ENCODE results near the gene COL4A2. TPM values are rescaled to one million over a fixed set of nuclear protein-coding genes. Genes with fewer than 3 reads are reported as not detected.
A peak's percentile ranks its signal among the peaks of the same experiment; 100 is the strongest.

COL4A2 gene
- total RNA-seq, 1 donor from 2014 or later, result 159 TPM

DNA sequence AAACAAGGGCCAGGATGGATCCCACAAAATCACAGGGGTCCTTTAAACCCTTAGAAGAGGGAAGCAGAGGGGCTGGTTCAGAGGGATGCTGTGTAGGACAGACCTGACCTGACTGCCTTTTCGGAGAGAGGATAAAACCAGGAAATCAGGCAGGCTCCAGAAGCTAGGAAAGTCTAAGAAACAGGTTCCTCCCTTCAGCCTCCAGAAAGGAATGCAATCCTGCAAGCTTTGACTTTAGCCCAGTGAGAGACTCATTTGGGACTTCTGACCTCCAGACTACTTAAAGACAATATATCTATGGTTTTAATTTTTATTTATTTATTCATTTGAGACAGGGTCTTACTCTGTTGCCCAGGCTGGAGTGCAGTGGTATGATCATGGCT lies 249.1 kb downstream of the COL4A2 start:
- DNase-seq (ENCODE audit: low read depth, low spot score), result no peak
- H3K4me1 Mint-ChIP-seq, result peaks cover 10% of the 10 kb centered on the region
- H3K4me3 Mint-ChIP-seq, result no peak overlapping the region
- peaks cover 32% of the 10 kb centered on the region for H3K27me3 Mint-ChIP-seq (ENCODE audit: low read depth)
- TF ChIP-seq, protein P1, sequence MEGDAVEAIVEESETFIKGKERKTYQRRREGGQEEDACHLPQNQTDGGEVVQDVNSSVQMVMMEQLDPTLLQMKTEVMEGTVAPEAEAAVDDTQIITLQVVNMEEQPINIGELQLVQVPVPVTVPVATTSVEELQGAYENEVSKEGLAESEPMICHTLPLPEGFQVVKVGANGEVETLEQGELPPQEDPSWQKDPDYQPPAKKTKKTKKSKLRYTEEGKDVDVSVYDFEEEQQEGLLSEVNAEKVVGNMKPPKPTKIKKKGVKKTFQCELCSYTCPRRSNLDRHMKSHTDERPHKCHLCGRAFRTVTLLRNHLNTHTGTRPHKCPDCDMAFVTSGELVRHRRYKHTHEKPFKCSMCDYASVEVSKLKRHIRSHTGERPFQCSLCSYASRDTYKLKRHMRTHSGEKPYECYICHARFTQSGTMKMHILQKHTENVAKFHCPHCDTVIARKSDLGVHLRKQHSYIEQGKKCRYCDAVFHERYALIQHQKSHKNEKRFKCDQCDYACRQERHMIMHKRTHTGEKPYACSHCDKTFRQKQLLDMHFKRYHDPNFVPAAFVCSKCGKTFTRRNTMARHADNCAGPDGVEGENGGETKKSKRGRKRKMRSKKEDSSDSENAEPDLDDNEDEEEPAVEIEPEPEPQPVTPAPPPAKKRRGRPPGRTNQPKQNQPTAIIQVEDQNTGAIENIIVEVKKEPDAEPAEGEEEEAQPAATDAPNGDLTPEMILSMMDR (conservative IDR thresholded peaks at IDR 0.05), result no peak
- H3K27ac Mint-ChIP-seq (ENCODE audit: unreplicated experiment), result no peak overlapping the region
- no peaks in the 10 kb centered on the region for H3K36me3 Mint-ChIP-seq (ENCODE audit: low read depth)
- H3K9me3 Mint-ChIP-seq, result no peaks in the 10 kb centered on the region

DNA sequence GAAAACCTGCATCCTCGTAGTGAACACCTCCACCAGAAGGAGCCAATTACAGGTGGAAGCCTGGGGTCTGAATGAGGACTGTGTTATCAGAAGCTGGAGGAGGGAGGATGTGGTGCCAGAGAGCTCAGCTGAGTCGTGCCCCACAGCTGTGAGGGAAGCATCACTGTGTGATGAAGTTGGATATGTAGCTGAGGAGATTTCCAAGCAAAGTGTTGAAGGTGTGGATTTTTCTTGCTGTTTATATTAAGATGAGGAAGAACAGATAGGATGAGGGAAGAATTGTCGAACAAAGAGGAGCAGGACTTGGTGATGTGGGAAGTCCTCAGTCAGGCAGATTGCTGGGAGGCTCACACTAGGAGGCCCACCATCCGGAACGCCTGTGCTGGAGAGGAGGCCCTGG lies 250.0 kb downstream of the COL4A2 start:
- DNase-seq (ENCODE audit: low read depth, low spot score), result no peak
- Mint-ChIP-seq H3K36me3 (ENCODE audit: low read depth) (no peaks in the 10 kb centered on the region), H3K9me3 (no peaks in the 10 kb centered on the region), H3K27me3 (ENCODE audit: low read depth) (peaks cover 37% of the 10 kb centered on the region), H3K4me3 (peak overlapping the region; percentile 48), H3K4me1 (peaks cover 9% of the 10 kb centered on the region), H3K27ac (ENCODE audit: unreplicated experiment) (no peak overlapping the region)
- TF ChIP-seq, protein P1 (conservative IDR thresholded peaks at IDR 0.05), result no peak

DNA sequence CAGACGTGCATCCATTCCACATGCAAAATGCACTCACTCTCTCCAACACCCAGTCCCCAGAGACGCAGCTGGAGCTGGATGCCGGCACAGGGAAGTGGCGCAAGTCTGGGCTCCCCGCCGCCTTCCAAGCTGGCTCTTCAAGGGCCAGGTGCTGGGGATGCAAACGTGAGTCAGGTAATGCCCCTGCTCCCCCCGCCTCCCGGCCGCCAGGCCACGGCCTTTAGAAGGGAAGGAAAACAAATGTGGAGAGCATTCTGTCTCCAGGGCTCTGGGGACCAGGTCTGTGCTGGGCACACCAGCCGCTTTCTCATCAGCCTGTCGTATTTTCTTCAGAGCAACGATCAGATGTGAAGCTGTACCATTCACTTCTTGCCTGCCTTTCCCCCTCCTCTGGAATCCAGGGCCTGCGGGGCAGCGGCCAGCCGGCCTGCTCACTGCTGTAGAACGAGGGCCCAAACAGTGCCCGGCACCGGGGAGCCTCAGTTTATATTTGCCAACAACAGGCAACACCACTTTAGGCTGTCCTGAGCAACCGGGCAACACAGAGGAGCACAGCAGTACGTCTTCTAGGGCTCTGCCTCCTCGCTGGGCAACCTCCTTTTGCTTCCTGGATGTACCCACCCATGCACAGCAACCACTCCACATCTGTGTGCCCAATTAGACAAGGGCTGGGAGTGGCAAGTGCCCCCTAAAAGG lies 250.7 kb downstream of the COL4A2 start:
- TF ChIP-seq, protein P1 (conservative IDR thresholded peaks at IDR 0.05), result no peak
- Mint-ChIP-seq H3K9me3 (no peaks in the 10 kb centered on the region), H3K27ac (ENCODE audit: unreplicated experiment) (no peak overlapping the region), H3K36me3 (ENCODE audit: low read depth) (no peaks in the 10 kb centered on the region), H3K4me1 (peaks cover 9% of the 10 kb centered on the region), H3K27me3 (ENCODE audit: low read depth) (peaks cover 44% of the 10 kb centered on the region), H3K4me3 (no peak overlapping the region)
- no peak for DNase-seq (ENCODE audit: low read depth, low spot score)

DNA sequence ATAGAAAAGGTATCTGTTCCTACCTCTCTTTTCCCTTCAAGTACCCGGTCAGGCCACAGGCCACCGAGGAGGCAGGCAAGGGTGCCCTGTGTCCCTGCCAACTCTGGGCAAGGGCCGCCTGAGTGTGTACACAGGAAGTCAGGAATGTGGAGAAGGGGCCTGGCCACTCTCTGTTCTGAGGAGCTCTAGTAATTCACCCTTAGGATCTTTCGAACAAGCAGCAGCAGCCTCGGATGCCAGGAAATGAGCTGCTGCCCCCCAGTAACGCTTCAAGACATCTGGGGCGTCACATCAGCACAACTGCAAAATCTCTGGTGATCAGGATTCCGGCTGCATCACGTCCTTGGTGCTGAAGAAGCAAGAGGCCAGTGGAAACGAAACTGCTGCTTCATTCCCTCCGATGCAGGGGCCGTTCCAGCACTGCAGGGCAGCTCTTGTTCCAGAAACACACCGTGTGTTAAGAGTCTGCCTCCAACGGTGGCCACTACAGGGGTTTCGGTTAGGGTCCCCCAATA lies 252.4 kb downstream of the COL4A2 start:
- H3K27ac Mint-ChIP-seq (ENCODE audit: unreplicated experiment), result no peak overlapping the region
- H3K4me3 Mint-ChIP-seq, result peak overlapping the region; percentile 31
- TF ChIP-seq, protein P1 (conservative IDR thresholded peaks at IDR 0.05), result no peak

DNA sequence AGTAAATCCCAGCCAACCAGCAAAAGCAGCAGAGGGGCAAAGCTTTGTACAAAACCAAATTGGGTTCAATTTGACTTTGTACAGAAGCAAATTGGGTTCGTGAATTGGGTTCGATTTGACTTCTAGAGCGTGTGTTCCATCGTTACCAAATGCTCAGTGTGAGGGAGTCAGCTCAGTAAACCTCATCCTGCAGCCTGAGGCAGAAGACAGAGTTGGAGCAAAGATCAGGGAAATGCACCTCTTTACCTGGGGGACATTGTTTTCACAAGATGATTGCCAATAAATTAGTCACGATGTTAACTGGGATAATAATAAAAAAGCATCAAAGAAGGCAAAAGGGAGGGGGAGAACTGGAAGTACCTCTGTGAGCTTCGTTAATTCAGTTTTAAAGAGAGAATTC lies 252.9 kb downstream of the COL4A2 start:
- no peak for DNase-seq (ENCODE audit: low read depth, low spot score)
- peaks cover 9% of the 10 kb centered on the region for H3K4me1 Mint-ChIP-seq
- peak overlapping the region; percentile 31 for H3K4me3 Mint-ChIP-seq
- TF ChIP-seq, protein P1 (conservative IDR thresholded peaks at IDR 0.05), result no peak
- no peak overlapping the region for H3K27ac Mint-ChIP-seq (ENCODE audit: unreplicated experiment)
- H3K9me3 Mint-ChIP-seq, result no peaks in the 10 kb centered on the region
- peaks cover 65% of the 10 kb centered on the region for H3K27me3 Mint-ChIP-seq (ENCODE audit: low read depth)
- H3K36me3 Mint-ChIP-seq (ENCODE audit: low read depth), result no peaks in the 10 kb centered on the region

More for the DNA sequence above, 252.4 kb downstream of the COL4A2 start:
- Mint-ChIP-seq H3K4me1 (peaks cover 9% of the 10 kb centered on the region), H3K36me3 (ENCODE audit: low read depth) (no peaks in the 10 kb centered on the region), H3K9me3 (no peaks in the 10 kb centered on the region), H3K27me3 (ENCODE audit: low read depth) (peaks cover 60% of the 10 kb centered on the region)
- no peak for DNase-seq (ENCODE audit: low read depth, low spot score)

All from neural crest cell (in vitro differentiated cells).